Eye (tissue), 1 donor: ENCODE results near the gene LRP1.

ENCODE experiments used
- DNase-seq: peaks from one replicate; pipeline ENCODE4 v3.0.0-alpha.2; 2015

LRP1 gene

DNA sequence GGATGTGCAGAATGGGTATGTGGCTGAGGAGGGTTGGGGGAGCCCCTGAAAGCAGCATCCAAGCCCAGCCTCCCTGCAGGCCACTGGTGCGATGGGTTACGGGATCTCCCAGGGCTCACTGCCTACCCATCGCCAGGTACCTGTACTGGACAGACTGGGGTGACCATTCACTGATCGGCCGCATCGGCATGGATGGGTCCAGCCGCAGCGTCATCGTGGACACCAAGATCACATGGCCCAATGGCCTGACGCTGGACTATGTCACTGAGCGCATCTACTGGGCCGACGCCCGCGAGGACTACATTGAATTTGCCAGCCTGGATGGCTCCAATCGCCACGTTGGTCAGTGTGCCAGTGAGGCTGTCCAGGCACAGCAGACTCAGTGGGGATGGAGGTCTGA is 70.0 kb downstream of the LRP1 start:
- no peak for DNase-seq

- DNase-seq, result no peak
Observed at GRCh38 chr12:57199191-57199590, 70.9 kb downstream of the LRP1 start.

- no peak for DNase-seq
Observed at GRCh38 chr12:57200497-57200896, 72.2 kb downstream of the LRP1 start.

- DNase-seq, result no peak
Observed at GRCh38 chr12:57201219-57201618, 72.9 kb downstream of the LRP1 start.

DNA sequence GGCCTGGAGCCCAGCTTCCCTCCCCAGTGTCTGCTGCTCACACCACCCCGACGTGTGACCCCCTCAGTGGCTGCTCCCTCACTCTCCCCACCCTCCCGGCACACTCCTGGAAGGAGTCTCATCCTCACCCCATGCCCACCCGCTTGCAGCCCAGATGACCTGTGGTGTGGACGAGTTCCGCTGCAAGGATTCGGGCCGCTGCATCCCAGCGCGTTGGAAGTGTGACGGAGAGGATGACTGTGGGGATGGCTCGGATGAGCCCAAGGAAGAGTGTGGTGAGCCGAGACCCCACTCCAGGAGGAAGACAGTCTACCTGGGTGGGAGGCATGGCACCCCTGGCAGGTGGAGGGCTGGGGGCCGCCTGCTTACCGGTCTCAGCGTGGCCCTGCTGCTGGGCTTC is 73.3 kb downstream of the LRP1 start:
- no peak for DNase-seq

GRCh38 chr12:57202321-57202720 is 74.0 kb downstream of the LRP1 start:
- DNase-seq, result no peak

- no peak for DNase-seq
Observed at GRCh38 chr12:57203201-57203600, 74.9 kb downstream of the LRP1 start.

DNA sequence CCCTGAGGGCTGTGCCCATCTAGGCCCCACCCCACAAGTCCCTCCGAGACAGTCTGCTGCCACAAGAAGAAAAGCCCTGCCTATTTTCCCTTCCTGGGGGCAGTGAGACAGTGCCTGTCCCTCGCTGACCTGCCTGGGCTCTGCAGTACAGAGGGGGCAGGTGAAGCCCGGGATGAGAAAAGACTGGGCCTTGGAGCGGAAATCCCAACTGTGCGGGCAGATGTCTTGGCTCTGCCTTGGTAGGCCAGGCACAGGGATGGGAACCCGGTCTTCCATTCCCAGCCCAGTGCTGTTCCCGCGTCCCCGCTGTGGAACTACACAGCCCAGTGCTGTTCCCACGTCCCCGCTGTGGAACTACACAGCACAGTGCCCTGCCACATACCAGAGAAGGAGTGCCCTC is 75.5 kb downstream of the LRP1 start:
- DNase-seq, result no peak

- no peak for DNase-seq
Observed at GRCh38 chr12:57204454-57204853, 76.2 kb downstream of the LRP1 start.

- DNase-seq, result no peak
Observed at GRCh38 chr12:57205186-57205585, 76.9 kb downstream of the LRP1 start.

GRCh38 chr12:57205931-57206330 is 77.6 kb downstream of the LRP1 start:
- no peak for DNase-seq

DNA sequence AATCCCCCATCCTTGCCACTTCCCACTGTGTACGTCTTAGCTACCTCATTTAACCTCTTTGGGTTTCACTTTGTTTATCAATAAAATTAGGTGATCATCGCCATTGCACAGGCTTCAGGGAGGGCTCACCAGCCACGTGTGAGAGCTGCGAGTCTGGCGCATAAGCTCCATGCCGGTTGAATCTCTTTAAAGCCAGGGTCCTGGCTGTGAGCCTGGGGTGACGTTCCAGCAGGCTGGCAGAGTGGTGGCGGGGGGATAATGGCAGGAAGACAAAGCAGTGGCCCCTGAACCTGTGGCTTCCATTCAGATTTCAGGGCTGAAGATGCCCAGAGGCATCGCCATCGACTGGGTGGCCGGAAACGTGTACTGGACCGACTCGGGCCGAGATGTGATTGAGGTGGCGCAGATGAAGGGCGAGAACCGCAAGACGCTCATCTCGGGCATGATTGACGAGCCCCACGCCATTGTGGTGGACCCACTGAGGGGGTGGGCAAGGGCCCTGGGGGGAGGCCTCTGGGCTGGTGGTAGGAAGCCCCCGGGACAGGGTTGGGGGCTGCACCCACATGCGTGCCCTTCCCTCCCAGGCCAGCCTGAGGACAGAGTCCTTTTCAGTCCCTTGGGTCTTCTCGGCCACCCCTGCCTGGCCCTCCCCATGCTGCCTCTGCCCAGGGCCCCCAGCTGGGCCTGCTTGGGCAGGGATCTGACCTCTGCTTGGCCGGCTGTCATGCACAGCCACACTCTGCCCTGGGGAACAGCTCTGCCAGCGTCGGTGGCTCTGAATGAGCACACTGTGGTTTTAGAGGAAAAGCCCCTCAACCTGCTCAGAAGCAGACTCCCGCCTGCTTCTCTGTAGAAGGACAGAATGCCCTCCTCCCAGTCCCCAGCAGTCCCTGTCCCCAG is 79.7 kb downstream of the LRP1 start:
- DNase-seq, result no peak

DNA sequence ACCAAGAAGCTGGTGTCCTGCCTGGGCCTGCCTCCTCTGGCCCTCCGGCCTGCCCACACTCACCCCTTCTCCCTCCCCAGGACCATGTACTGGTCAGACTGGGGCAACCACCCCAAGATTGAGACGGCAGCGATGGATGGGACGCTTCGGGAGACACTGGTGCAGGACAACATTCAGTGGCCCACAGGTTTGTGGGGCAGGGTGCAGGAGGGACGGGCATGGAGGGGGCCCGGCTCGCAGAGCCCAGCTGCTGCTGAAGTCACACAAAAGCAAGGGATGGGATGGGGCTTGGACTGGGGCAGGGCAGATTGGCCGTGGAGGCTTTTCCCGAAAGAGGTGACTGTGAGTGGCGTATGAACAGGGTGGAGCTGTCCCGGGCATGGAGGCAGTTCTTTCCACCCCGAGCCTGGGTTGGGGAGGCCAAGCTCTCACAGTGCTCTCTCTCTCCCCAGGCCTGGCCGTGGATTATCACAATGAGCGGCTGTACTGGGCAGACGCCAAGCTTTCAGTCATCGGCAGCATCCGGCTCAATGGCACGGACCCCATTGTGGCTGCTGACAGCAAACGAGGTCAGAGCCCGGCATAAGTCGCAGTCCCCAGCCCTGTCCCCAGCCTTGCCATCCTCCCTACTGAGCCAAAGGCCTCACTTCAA is 80.5 kb downstream of the LRP1 start:
- DNase-seq, result no peak

GRCh38 chr12:57209916-57210315 is 81.6 kb downstream of the LRP1 start:
- DNase-seq, result no peak

DNA sequence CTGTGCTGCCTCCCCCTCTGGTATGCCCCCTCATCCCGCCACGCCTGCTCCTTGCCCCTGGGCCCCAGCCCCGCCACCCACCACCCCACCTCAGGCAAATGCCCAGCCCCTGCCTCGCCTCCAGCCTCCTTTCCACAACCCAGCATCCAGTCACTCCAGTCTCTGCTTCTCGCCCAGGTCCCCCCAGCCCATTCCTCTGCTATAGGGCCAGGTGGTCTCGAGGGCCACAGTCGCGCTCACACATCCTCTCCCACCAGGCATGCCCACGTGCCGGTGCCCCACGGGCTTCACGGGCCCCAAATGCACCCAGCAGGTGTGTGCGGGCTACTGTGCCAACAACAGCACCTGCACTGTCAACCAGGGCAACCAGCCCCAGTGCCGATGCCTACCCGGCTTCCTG is 82.2 kb downstream of the LRP1 start:
- DNase-seq, result no peak

GRCh38 chr12:57210926-57211692 is 82.8 kb downstream of the LRP1 start:
- no peak for DNase-seq

- DNase-seq, result no peak
Observed at GRCh38 chr12:57211791-57212700, 83.8 kb downstream of the LRP1 start.

- DNase-seq, result peak; percentile 5
Observed at GRCh38 chr12:57212701-57213057, 84.4 kb downstream of the LRP1 start.

DNA sequence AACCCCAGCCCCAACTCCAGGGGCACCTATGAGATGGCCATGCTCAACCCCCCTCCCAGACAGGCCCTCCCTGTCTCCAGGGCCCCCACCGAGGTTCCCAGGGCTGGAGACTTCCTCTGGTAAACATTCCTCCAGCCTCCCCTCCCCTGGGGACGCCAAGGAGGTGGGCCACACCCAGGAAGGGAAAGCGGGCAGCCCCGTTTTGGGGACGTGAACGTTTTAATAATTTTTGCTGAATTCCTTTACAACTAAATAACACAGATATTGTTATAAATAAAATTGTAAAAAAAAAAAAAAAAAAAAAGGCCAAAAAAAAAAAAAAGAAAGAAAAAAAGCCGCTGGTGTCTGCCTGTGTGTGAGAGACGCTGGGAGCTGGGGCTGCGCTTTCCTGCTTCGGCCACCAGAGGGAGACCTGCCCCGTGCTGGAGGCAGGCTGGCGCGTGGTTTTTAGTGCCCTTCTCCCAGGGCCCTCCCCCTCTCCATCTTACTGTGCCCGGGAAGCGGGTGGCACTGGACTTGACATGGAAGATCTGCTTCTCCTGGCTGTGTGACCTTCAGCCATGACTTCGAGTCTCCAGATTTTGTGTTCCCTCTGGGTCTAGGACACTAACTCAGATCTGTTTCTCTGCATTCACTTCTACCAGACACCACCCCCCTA is 84.9 kb downstream of the LRP1 start:
- peak; percentile 95 for DNase-seq

DNA sequence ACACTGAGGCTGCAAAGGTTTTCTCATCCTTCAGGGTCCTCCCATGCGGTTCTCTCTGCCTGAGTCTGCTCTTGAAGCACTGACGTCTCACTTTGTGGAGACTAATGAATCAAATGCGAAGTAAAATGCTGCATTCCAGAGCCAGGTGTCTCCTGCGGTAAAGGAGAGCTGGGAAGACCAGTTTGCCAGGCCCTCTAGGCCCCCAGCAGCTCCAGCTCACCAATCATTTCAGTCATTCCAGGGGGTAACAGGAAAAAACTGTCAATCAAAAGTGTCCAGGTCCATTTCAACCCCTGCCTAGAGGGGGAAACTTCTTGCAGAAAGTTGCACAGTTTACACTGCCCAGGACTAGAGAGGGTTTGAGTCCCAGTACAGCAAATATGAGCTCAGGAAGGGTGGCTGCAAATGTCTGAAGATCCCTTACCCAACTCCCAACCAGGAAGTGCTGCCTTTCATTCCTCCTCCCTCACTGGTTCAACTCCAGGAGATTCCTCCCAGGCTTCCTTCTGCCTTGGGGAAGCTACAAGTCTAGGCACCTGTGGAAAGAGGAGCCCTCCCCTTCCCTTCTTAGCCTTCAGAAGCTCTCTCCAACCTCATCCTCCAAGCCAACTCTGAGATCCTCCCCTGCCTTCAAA is 85.6 kb downstream of the LRP1 start:
- DNase-seq, result no peak

- peak; percentile 86 for DNase-seq
Observed at GRCh38 chr12:57214398-57214781, 86.1 kb downstream of the LRP1 start.

GRCh38 chr12:57215065-57215464 is 86.8 kb downstream of the LRP1 start:
- DNase-seq, result peak; percentile 48
